ENCODE data around the gene NDUFA7.
"Not testable (repeated sequence)": the region's sequence is repeated elsewhere in the genome, so short reads cannot be mapped to it uniquely, and the experiment has no call there.

NDUFA7 gene

DNA sequence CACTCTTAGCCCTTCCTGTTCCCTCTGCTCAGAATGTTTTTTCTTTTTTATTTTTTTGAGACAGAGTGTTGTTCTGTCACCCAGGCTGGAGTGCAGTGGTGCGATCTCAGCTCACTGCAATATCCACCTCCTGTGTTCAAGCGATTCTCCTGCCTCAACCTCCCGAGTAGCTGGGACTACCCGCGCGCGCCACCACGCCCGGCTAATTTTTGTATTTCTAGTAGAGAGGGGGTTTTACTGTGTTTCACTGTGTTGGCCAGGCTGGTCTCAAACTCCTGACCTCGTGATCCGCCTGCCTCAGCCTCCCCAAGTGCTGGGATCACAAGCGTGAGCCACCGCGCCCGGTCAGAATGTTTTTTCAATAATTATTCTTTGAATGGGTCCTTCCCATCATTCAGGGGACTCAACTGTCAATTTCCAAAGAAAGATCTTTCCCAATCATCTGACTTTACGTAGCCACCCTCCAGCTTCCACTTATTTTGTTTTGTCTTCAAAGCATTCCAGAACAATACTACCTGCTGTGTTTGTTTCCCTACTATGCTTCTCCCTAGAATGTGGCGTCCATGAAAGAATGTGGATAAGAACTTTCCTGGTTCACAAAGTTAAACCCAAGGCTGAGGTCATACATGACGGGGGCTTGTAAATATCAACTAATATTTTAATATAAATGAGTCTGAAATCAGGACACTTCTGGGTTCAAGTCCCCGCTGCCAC is 1.2 kb downstream of the NDUFA7 start:
- DNase-seq (ENCODE audit: low read depth), result no peak

GRCh38 chr19:8318835-8319234 is 2.3 kb downstream of the NDUFA7 start:
- DNase-seq (ENCODE audit: low read depth), result not testable (repeated sequence)

DNA sequence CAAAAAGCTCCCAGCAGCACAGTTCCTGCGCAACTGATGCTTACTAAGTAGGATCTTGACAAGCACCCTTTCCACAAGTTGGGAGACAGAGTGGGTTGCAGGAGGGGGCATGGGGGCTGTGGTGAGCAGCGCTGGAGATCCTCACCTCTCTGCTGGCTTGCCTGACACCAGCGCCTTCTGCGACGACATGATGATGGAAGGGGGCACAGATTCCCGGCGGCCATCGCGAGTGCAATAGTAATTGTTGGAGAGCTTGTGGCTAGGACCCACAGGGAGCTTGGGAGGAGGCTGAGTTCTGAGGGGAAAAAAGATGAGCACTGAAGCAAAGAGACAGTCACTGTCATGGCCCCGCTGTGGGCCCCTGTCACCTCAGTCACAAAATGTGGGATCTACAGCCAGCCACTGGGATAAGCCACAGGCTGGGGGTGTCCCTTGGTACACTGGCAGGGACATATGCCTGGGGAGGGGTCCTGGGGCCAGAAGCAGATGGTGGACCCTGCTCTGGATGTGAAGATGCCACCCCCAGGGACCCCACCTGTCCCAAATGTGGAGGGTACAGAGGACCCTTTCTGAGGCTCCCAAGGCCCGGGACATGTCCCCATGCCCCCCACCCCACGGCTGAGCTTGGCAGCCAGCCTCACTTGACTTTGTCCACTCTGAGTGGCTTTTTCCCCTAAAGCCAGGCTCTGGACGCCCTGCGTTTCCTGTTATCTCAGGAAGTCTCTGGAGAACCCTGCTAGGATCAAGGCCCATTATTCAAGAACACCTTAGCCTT is 4.6 kb downstream of the NDUFA7 start:
- no peak for DNase-seq (ENCODE audit: low read depth)

DNA sequence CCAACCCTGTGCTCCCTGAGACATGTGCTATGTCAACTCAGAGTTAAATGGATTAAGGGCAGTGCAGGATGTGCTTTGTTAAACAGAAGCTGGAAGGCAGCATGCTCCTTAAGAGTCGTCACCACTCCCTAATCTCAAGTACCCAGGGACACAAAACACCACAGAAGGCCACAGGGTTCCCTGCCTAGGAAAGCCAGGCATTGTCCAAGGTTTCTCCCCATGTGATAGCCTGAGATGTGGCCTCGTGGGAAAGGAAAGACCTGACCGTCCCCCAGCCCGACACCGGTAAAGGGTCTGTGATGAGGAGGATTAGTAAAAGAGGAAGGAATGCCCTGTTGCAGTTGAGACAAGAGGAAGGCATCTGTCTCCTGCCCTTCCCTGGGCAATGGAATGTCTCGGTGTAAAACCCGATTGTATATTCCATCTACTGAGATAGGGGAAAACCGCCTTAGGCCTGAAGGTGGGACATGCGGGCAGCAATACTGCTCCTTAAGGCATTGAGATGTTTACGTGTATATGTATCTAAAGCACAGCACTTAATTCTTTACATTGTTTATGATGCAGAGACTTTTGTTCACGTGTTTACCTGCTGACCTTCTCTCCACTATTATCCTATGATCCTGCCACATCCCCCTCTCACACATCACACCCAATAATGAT is 6.1 kb downstream of the NDUFA7 start:
- DNase-seq (ENCODE audit: low read depth), result not testable (repeated sequence)

DNA sequence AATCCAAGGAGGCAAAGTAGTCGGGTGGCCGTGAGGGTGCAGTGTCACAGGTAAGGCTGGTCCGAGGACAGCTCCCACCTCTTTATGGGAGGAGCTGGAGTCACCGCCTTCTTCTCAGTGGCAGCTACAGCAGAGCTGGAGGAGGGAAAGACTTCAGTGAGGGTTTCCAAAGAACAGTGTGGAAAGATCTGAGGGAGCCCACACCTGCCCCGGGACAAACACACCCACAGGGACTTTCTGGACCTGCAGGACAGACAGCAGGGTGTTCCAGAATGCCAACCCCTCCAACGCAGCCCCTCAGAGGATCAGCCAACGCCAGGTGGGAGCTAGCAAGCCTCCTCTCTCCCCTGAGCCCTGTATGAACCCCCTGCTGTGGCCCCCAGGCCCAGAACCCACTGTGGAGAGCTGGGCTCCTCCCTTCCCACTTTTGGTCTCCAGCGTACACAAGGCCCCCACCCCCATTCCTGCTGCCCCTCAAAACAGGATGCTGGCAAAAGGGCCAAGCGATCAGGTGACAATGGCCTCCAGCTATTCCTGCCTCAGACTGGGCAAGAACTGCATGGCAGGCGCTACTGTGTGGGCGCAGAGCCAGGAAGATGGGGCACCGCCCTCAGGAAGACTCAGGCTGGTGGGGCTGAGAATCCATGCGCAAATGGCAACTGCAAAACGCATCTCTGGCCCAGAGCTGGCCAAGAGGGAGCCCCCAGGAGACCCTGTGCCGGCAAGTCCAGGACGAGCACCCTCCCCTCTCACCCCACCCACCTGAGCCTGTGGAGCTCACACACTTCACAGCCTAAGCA is 9.5 kb downstream of the NDUFA7 start:
- DNase-seq (ENCODE audit: low read depth), result no peak

DNA sequence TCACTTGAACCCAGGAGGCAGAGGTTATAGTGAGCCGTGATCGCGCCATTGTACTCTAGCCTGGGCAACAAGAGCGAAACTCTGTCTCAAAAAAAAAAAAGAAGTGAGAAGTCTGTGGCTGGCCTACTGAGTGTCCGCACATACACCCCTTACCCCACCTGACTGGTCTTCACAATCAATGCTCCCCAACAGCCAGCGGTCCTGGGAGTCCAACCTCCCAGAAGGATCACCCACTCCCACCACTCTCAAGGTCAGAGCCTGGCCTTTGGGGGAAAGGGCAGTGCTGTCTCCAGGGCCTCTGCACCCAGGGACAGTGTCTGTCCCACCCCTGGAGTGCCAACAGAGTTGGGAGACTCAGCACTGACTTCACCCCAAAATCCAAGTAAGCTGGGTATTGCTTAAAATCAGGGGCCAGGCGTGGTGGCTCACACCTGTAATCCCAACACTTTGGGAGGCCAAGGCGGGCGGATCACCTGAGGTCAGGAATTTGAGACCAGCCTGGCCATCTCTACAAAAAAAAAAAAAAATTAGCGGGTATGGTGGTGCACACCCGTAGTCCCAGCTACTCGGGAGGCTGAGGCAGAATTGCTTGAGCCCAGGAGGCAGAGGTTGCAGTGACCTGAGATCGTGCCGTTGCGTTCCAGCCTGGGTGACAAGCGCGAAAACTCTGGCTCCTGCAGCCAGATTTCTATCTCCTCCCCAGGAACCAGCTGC is 10.7 kb downstream of the NDUFA7 start:
- no peak for DNase-seq (ENCODE audit: low read depth)

DNA sequence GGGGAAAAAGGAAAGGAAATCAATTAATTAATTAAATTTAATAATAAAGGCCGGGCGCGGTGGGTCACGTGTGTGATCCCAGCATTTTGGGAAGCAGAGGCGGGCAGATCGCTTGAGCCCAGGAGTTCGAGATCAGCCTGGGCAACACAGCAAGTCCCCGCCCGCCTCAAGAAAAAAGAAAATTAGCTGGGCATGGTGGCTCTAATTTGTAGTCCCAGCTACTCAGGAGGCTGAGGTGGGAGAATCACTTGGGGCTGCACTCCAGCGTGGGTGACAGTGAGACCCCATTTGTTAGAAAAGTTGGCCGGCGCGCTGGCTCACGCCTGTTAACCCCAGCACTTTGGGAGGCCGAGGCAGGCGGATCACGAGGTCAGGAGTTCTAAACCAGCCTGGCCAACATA is 12.3 kb downstream of the NDUFA7 start:
- no peak for DNase-seq (ENCODE audit: low read depth)

- DNase-seq (ENCODE audit: low read depth), result peak; percentile 64
These were observed 13.0 kb downstream of the NDUFA7 start, which contains the start of gene CD320 for GRCh38 chr19:8307965-8308866. Gene CD320, minus strand, starts transcription at chr19:8308358. Its CDS starts 68 bp downstream, at chr19:8308290.

- no peak for DNase-seq (ENCODE audit: low read depth)
These were observed 13.7 kb downstream of the NDUFA7 start for GRCh38 chr19:8307400-8307964.

- DNase-seq (ENCODE audit: low read depth), result no peak
These were observed 14.7 kb downstream of the NDUFA7 start for GRCh38 chr19:8306235-8307054.

DNA sequence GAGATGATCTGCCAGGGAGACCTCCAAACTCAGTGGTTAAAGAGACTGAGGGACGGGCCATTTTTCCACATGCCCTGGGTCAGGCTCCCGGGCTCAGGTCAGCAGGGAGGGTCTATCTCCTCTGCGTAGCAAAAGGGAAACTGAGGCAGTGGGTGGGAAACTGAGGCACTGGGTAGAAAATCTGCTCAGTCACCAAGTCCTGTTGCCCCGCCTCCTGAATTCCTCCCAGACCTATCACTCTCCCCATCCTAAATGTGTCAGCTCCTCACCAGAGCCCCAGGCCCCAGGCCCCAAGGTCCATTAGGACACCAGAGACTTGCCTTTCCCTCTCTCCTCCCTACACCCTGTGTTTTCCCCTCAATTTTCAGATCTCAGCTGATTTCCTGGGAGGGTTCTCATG is 15.4 kb downstream of the NDUFA7 start:
- no peak for DNase-seq (ENCODE audit: low read depth)

- no peak for DNase-seq (ENCODE audit: low read depth)
These were observed 16.1 kb downstream of the NDUFA7 start for GRCh38 chr19:8304841-8305621.

- DNase-seq (ENCODE audit: low read depth), result no peak
These were observed 18.4 kb downstream of the NDUFA7 start for GRCh38 chr19:8302734-8303133.

DNA sequence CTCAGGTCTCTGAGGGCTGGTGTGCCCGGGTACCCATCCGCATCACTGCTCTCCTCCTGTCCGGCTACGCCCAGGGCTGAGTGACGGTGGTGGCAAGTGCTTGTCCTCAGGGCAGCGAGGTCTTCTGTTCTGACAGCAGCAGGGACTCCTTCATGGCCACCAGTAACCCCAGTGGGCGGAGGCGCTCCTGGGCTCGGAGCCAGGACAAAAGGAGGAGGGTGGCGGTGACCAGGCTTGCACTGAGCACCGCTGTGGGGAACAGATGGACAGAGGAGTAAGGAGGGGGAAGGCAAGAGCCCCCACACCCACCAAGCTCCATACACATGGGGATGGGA is 18.9 kb downstream of the NDUFA7 start:
- no peak for DNase-seq (ENCODE audit: low read depth)

DNA sequence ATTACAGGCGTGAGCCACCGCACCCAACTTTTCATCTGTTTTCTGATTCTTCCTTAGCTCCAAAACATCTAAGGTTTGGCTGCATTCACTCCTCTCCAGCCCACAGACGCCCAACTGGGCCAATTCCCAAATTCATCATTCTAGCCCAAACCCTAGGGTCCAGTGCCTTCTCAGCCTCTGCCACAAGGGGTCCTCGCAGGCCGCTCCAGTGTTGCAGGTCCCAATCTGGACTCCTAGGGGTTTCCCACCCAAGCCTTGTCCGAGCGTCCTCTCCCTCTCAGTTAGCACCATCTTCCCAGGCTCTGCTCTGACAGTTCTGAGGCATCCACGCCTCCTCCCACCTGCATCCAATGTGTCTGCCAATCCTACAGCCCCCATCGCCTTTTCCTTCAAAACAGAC is 29.8 kb downstream of the NDUFA7 start:
- DNase-seq (ENCODE audit: low read depth), result not testable (repeated sequence)

DNA sequence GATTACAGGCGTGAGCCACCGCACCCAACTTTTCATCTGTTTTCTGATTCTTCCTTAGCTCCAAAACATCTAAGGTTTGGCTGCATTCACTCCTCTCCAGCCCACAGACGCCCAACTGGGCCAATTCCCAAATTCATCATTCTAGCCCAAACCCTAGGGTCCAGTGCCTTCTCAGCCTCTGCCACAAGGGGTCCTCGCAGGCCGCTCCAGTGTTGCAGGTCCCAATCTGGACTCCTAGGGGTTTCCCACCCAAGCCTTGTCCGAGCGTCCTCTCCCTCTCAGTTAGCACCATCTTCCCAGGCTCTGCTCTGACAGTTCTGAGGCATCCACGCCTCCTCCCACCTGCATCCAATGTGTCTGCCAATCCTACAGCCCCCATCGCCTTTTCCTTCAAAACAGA is 44.7 kb downstream of the NDUFA7 start:
- not testable (repeated sequence) for DNase-seq (ENCODE audit: low read depth)

- DNase-seq (ENCODE audit: low read depth), result no peak
These were observed 51.5 kb downstream of the NDUFA7 start for GRCh38 chr19:8269724-8270123.

GRCh38 chr19:8265872-8266271 is 55.3 kb downstream of the NDUFA7 start:
- DNase-seq (ENCODE audit: low read depth), result no peak
